GM12874 (cell line): ENCODE data around the gene GFRA3.

Source experiments
- CTCF ChIP-seq: IDR thresholded peaks from 2 replicates; pipeline ENCODE4 v1.5.1; 2011; ENCODE audit warnings: low read depth, mild to moderate bottlenecking, control low read depth, low read length, moderate library complexity; ENCODE audit not compliant: insufficient read depth

The GFRA3 gene

GRCh38 chr5:138213161-138214029 is 61.0 kb downstream of the GFRA3 start, which contains the start of gene CDC23:
Gene CDC23, minus strand, starts transcription at chr5:138213323. Its CDS starts 11 bp downstream, at chr5:138213312.
- TF ChIP-seq CTCF: no peak

- no peak for TF ChIP-seq CTCF
Measured at GRCh38 chr5:138212828-138213160, 61.6 kb downstream of the GFRA3 start.

GRCh38 chr5:138210985-138211384 is 63.4 kb downstream of the GFRA3 start:
- TF ChIP-seq CTCF: no peak
